ENCODE results near the gene CDKN1A.
A peak's percentile ranks its signal among the peaks of the same experiment; 100 is the strongest.

- TF ChIP-seq FOXK2 (IDR thresholded peaks at IDR 0.05) (no peak), SP1 (IDR thresholded peaks at IDR 0.05) (no peak), FOXA1 (IDR thresholded peaks at IDR 0.05) (no peak), ELF4 (IDR thresholded peaks at IDR 0.05) (no peak), PKNOX1 (IDR thresholded peaks at IDR 0.05) (no peak), SUZ12 (IDR thresholded peaks at IDR 0.05) (no peak), ZNF384 (IDR thresholded peaks at IDR 0.05) (no peak), LEF1 (IDR thresholded peaks at IDR 0.05; ENCODE audit: borderline replicate concordance) (no peak), TARDBP (IDR thresholded peaks at IDR 0.05) (peak; percentile 91), ARNT (IDR thresholded peaks at IDR 0.05) (no peak), CTBP1 (IDR thresholded peaks at IDR 0.05; ENCODE audit: borderline replicate concordance) (no peak), HDGF (IDR thresholded peaks at IDR 0.05; ENCODE audit: borderline replicate concordance) (no peak), BHLHE40 (IDR thresholded peaks at IDR 0.05; ENCODE audit: borderline replicate concordance) (no peak)
Measured at GRCh38 chr6:36678488-36679042, at the start of gene CDKN1A.
